Measurements from ENCODE around the gene TRPM6. TPM values are rescaled to one million over a fixed set of nuclear protein-coding genes. Genes with fewer than 3 reads are reported as not detected.
"Not testable (repeated sequence)": the region's sequence is repeated elsewhere in the genome, so short reads cannot be mapped to it uniquely, and the experiment has no call there.

Gene TRPM6
- total RNA-seq, 3 donors from 2014 or later (not counting 1 experiment from before 2014, with no cell fraction given), result 0.36 to 12.8 TPM; not detected in 1

GRCh38 chr9:74865177-74865576 lies 22.5 kb downstream of the TRPM6 start:
- WGBS (ENCODE audit: insufficient coverage), result 31% methylated on average over 3 of the region's 3 CpGs
- no peaks in the 10 kb centered on the region for H3K9me3 ChIP-seq (ENCODE audit: control insufficient read depth, insufficient read depth, low read length)
- intact Hi-C loops (cut with micrococcal nuclease), result no loop called here
- ATAC-seq (no peak), DNase-seq (no peak)
- no peak overlapping the region for H3K27ac ChIP-seq (ENCODE audit: low read length)
- no peaks in the 10 kb centered on the region for H3K4me1 ChIP-seq (ENCODE audit: control insufficient read depth, insufficient read depth, low read length)
- H3K4me1 Mint-ChIP-seq, result no peaks in the 10 kb centered on the region
- H3K36me3 ChIP-seq (ENCODE audit: control insufficient read depth, insufficient read depth, low read length), result no peaks in the 10 kb centered on the region
- no peak overlapping the region for H3K4me3 Mint-ChIP-seq
- H3K27me3 Mint-ChIP-seq (ENCODE audit: low read depth in 2 of 2), result peaks cover 0 to 1% of the 10 kb centered on the region in 2 donors
- TF ChIP-seq CTCF (IDR thresholded peaks at IDR 0.05), result no peak
- no peaks in the 10 kb centered on the region for H3K27me3 ChIP-seq (ENCODE audit: control insufficient read depth, insufficient read depth, low read length)
- H3K4me3 ChIP-seq (ENCODE audit: low read length), result no peak overlapping the region
- no peak overlapping the region for H3K27ac Mint-ChIP-seq
- H3K9me3 Mint-ChIP-seq, result no peaks in the 10 kb centered on the region
- H3K36me3 Mint-ChIP-seq, result no peaks in the 10 kb centered on the region

GRCh38 chr9:74861773-74862474 lies 25.8 kb downstream of the TRPM6 start:
- no peaks in the 10 kb centered on the region for H3K9me3 ChIP-seq (ENCODE audit: control insufficient read depth, insufficient read depth, low read length)
- DNase-seq, result no peak
- no peaks in the 10 kb centered on the region for H3K4me1 Mint-ChIP-seq
- ATAC-seq, result no peak
- H3K36me3 Mint-ChIP-seq, result no peaks in the 10 kb centered on the region
- no peaks in the 10 kb centered on the region for H3K9me3 Mint-ChIP-seq
- H3K4me3 ChIP-seq (ENCODE audit: low read length), result no peak overlapping the region
- TF ChIP-seq CTCF (IDR thresholded peaks at IDR 0.05), result no peak
- H3K4me1 ChIP-seq (ENCODE audit: control insufficient read depth, insufficient read depth, low read length), result no peaks in the 10 kb centered on the region
- H3K27ac ChIP-seq (ENCODE audit: low read length), result no peak overlapping the region
- WGBS (ENCODE audit: insufficient coverage), result 86% methylated on average over 6 of the region's 6 CpGs
- no peaks in the 10 kb centered on the region for H3K36me3 ChIP-seq (ENCODE audit: control insufficient read depth, insufficient read depth, low read length)
- intact Hi-C loops (cut with micrococcal nuclease), result no loop called here
- no peak overlapping the region for H3K27ac Mint-ChIP-seq
- H3K27me3 ChIP-seq (ENCODE audit: control insufficient read depth, insufficient read depth, low read length), result no peaks in the 10 kb centered on the region
- no peak overlapping the region for H3K4me3 Mint-ChIP-seq
- H3K27me3 Mint-ChIP-seq (ENCODE audit: low read depth in 2 of 2), result no peaks in the 10 kb centered on the region

- 25% methylated on average over 1 of the region's 3 CpGs for WGBS (ENCODE audit: insufficient coverage)
- no peaks in the 10 kb centered on the region for H3K36me3 ChIP-seq (ENCODE audit: control insufficient read depth, insufficient read depth, low read length)
- no peaks in the 10 kb centered on the region for H3K4me1 ChIP-seq (ENCODE audit: control insufficient read depth, insufficient read depth, low read length)
- no peak overlapping the region for H3K4me3 ChIP-seq (ENCODE audit: low read length)
- no peak for TF ChIP-seq CTCF (IDR thresholded peaks at IDR 0.05)
- no peaks in the 10 kb centered on the region for H3K36me3 Mint-ChIP-seq
- intact Hi-C loops (cut with micrococcal nuclease), result no loop called here
- H3K27me3 ChIP-seq (ENCODE audit: control insufficient read depth, insufficient read depth, low read length), result no peaks in the 10 kb centered on the region
- no peak overlapping the region for H3K4me3 Mint-ChIP-seq
- no peak overlapping the region for H3K27ac Mint-ChIP-seq
- H3K9me3 Mint-ChIP-seq, result no peaks in the 10 kb centered on the region
- peaks cover 0 to 2% of the 10 kb centered on the region in 2 donors for H3K27me3 Mint-ChIP-seq (ENCODE audit: low read depth in 2 of 2)
- no peaks in the 10 kb centered on the region for H3K4me1 Mint-ChIP-seq
- H3K27ac ChIP-seq (ENCODE audit: low read length), result no peak overlapping the region
- H3K9me3 ChIP-seq (ENCODE audit: control insufficient read depth, insufficient read depth, low read length), result no peaks in the 10 kb centered on the region
- DNase-seq (no peak), ATAC-seq (no peak)
Measured at GRCh38 chr9:74861071-74861470, 26.6 kb downstream of the TRPM6 start.

- H3K9me3 Mint-ChIP-seq; H3K27ac ChIP-seq (ENCODE audit: low read length); H3K4me1 ChIP-seq (ENCODE audit: control insufficient read depth, insufficient read depth, low read length); H3K4me3 Mint-ChIP-seq; H3K9me3 ChIP-seq (ENCODE audit: control insufficient read depth, insufficient read depth, low read length); H3K36me3 ChIP-seq (ENCODE audit: control insufficient read depth, insufficient read depth, low read length); H3K27ac Mint-ChIP-seq; H3K27me3 Mint-ChIP-seq (ENCODE audit: low read depth in 2 of 2); H3K27me3 ChIP-seq (ENCODE audit: control insufficient read depth, insufficient read depth, low read length); ATAC-seq; DNase-seq; H3K4me3 ChIP-seq (ENCODE audit: low read length); H3K36me3 Mint-ChIP-seq; H3K4me1 Mint-ChIP-seq; intact Hi-C loops (cut with micrococcal nuclease): not testable (repeated sequence)
- WGBS (ENCODE audit: insufficient coverage), result 97% methylated on average over 5 of the region's 5 CpGs
Measured at GRCh38 chr9:74860247-74860646, 27.5 kb downstream of the TRPM6 start.

Data from natural killer cell (primary cell).